HG03565 (cell line): ENCODE data around the gene UBAC1.

ENCODE experiments used
- ATAC-seq: cut with Tn5 transposase; IDR thresholded peaks from one replicate; pipeline ENCODE4 v1.9.1; 2021; ENCODE audit warnings: mild to moderate bottlenecking, moderate library complexity; ENCODE audit not compliant: unreplicated experiment

The UBAC1 gene

GRCh38 chr9:135993765-135994500 lies 32.8 kb upstream of the UBAC1 start:
- ATAC-seq = no peak

GRCh38 chr9:135993409-135993742 lies 32.2 kb upstream of the UBAC1 start:
- ATAC-seq = no peak

GRCh38 chr9:135992486-135993408 lies 31.6 kb upstream of the UBAC1 start:
- no peak for ATAC-seq

GRCh38 chr9:135991771-135992170 lies 30.6 kb upstream of the UBAC1 start:
- no peak for ATAC-seq

- no peak for ATAC-seq
These were observed 29.6 kb upstream of the UBAC1 start for GRCh38 chr9:135990468-135991429.

GRCh38 chr9:135989722-135990467 lies 28.7 kb upstream of the UBAC1 start:
- ATAC-seq = no peak

- ATAC-seq = no peak
These were observed 28.0 kb upstream of the UBAC1 start for GRCh38 chr9:135989157-135989556.

GRCh38 chr9:135988493-135988892 lies 27.3 kb upstream of the UBAC1 start:
- ATAC-seq = no peak

- ATAC-seq = no peak
These were observed 26.7 kb upstream of the UBAC1 start for GRCh38 chr9:135987838-135988404.

- ATAC-seq = no peak
These were observed 25.4 kb upstream of the UBAC1 start for GRCh38 chr9:135986605-135987004.

GRCh38 chr9:135985889-135986288 lies 24.7 kb upstream of the UBAC1 start:
- ATAC-seq = no peak

GRCh38 chr9:135985459-135985774 lies 24.2 kb upstream of the UBAC1 start:
- no peak for ATAC-seq

- no peak for ATAC-seq
These were observed 23.0 kb upstream of the UBAC1 start for GRCh38 chr9:135984072-135984710.

GRCh38 chr9:135983208-135984071 lies 22.3 kb upstream of the UBAC1 start:
- ATAC-seq = no peak

- ATAC-seq = no peak
These were observed 21.5 kb upstream of the UBAC1 start for GRCh38 chr9:135982499-135983207.

- no peak for ATAC-seq
These were observed 19.9 kb upstream of the UBAC1 start for GRCh38 chr9:135980926-135981630.

- no peak for ATAC-seq
These were observed 18.5 kb upstream of the UBAC1 start for GRCh38 chr9:135979547-135980166.
